Measurements from ENCODE around the gene NR1H3.
"Not testable (repeated sequence)": the region's sequence is repeated elsewhere in the genome, so short reads cannot be mapped to it uniquely, and the experiment has no call there.

Gene NR1H3

GRCh38 chr11:47257517-47258316 is at the start of gene NR1H3:
NR1H3 (plus strand) TSS chr11:47257996; CDS start chr11:47259217, 1,221 bp downstream.
- peak; percentile 84 for DNase-seq

GRCh38 chr11:47208008-47208552 is 49.7 kb upstream of the NR1H3 start:
- not testable (repeated sequence) for DNase-seq

GRCh38 chr11:47208628-47209027 is 49.2 kb upstream of the NR1H3 start:
- no peak for DNase-seq

- DNase-seq = no peak
Observed at GRCh38 chr11:47212938-47213337, 44.9 kb upstream of the NR1H3 start.

GRCh38 chr11:47213950-47214565 is 43.7 kb upstream of the NR1H3 start:
- peak; percentile 92 for DNase-seq

- DNase-seq = no peak
Observed at GRCh38 chr11:47215366-47215910, 42.4 kb upstream of the NR1H3 start.

GRCh38 chr11:47216121-47216798 is 41.5 kb upstream of the NR1H3 start:
- peak; percentile 63 for DNase-seq

- no peak for DNase-seq
Observed at GRCh38 chr11:47220401-47220821, 37.4 kb upstream of the NR1H3 start.

- DNase-seq = no peak
Observed at GRCh38 chr11:47222696-47223095, 35.1 kb upstream of the NR1H3 start.

GRCh38 chr11:47225552-47226400 is 32.0 kb upstream of the NR1H3 start:
- DNase-seq = peak; percentile 32

GRCh38 chr11:47229161-47229560 is 28.6 kb upstream of the NR1H3 start:
- no peak for DNase-seq

GRCh38 chr11:47233051-47233450 is 24.7 kb upstream of the NR1H3 start:
- DNase-seq = no peak

- peak; percentile 54 for DNase-seq
Observed at GRCh38 chr11:47233989-47234668, 23.7 kb upstream of the NR1H3 start.

GRCh38 chr11:47234669-47235100 is 23.1 kb upstream of the NR1H3 start:
- no peak for DNase-seq

GRCh38 chr11:47235163-47235562 is 22.6 kb upstream of the NR1H3 start:
- DNase-seq = no peak

GRCh38 chr11:47236482-47236881 is 21.3 kb upstream of the NR1H3 start:
- DNase-seq = peak; percentile 21

GRCh38 chr11:47239852-47240251 is 17.9 kb upstream of the NR1H3 start:
- DNase-seq = no peak

- DNase-seq = no peak
Observed at GRCh38 chr11:47241841-47242301, 15.9 kb upstream of the NR1H3 start.

GRCh38 chr11:47242596-47243192 is 15.1 kb upstream of the NR1H3 start:
- DNase-seq = no peak

- DNase-seq = no peak
Observed at GRCh38 chr11:47243454-47243853, 14.3 kb upstream of the NR1H3 start.
